ENCODE results near the gene C3orf33.
"Not testable (repeated sequence)": the region's sequence is repeated elsewhere in the genome, so short reads cannot be mapped to it uniquely, and the experiment has no call there.

The C3orf33 gene

DNA sequence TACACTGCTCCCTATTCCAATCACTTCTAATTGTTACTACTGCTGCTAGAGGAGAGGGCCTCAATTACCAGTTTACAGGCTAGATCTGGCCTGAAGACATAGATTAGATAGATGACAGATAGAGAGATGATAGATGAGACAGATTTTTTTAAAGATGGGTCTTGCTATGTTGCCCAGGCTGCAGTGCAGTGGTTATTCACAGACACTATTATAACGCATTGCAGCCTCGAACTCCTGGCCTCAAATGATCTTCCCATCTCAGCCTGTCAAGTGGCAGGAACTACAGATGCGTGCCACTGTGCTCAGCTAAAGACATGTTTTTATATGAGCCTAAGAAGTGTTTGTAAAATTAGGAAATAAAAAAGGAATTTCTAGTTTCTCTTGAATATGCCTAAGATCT lies 41.9 kb upstream of the C3orf33 start:
- H3K4me3 ChIP-seq (ENCODE audit: low read depth, low read length) = no peak overlapping the region
- TF ChIP-seq MYC (IDR thresholded peaks at IDR 0.05; ENCODE audit: low read depth, low read length) (no peak), POLR2A (IDR thresholded peaks at IDR 0.05; ENCODE audit: extremely low read depth, insufficient read length) (no peak)
- TF ChIP-seq, protein P1, sequence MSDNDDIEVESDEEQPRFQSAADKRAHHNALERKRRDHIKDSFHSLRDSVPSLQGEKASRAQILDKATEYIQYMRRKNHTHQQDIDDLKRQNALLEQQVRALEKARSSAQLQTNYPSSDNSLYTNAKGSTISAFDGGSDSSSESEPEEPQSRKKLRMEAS (IDR thresholded peaks at IDR 0.05; ENCODE audit: low read depth, low read length) = no peak
- TF ChIP-seq, protein P2, sequence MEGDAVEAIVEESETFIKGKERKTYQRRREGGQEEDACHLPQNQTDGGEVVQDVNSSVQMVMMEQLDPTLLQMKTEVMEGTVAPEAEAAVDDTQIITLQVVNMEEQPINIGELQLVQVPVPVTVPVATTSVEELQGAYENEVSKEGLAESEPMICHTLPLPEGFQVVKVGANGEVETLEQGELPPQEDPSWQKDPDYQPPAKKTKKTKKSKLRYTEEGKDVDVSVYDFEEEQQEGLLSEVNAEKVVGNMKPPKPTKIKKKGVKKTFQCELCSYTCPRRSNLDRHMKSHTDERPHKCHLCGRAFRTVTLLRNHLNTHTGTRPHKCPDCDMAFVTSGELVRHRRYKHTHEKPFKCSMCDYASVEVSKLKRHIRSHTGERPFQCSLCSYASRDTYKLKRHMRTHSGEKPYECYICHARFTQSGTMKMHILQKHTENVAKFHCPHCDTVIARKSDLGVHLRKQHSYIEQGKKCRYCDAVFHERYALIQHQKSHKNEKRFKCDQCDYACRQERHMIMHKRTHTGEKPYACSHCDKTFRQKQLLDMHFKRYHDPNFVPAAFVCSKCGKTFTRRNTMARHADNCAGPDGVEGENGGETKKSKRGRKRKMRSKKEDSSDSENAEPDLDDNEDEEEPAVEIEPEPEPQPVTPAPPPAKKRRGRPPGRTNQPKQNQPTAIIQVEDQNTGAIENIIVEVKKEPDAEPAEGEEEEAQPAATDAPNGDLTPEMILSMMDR (IDR thresholded peaks at IDR 0.05; ENCODE audit: low read depth, low read length) = no peak
- DNase-seq (ENCODE audit: low read depth) = no peak

- H3K4me3 ChIP-seq (ENCODE audit: low read depth, low read length) = no peak overlapping the region
- TF ChIP-seq POLR2A (IDR thresholded peaks at IDR 0.05; ENCODE audit: extremely low read depth, insufficient read length) (no peak), MYC (IDR thresholded peaks at IDR 0.05; ENCODE audit: low read depth, low read length) (no peak)
- TF ChIP-seq, protein P1 (IDR thresholded peaks at IDR 0.05; ENCODE audit: low read depth, low read length) = no peak
- TF ChIP-seq, protein P2 (IDR thresholded peaks at IDR 0.05; ENCODE audit: low read depth, low read length) = no peak
- no peak for DNase-seq (ENCODE audit: low read depth)
Measured at GRCh38 chr3:155846119-155846518, 40.0 kb upstream of the C3orf33 start.

DNA sequence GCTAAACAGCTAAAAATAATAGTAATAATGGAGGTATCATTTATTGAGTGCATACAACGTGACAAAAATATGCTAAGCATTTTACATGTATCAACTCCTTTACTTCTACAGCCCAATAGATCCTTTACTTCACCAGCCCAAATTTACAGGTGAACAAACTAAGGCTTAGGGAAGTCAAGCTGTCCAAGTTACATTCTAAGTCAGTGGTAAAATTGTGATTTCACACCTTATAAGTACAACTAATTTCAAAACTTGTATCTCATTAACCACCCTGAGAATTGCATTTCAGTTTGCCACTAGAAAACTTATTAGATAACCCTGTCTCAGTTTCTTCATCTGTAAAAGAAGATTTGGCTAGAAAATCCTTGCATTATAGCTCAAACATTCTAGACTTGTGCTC lies 37.5 kb upstream of the C3orf33 start:
- DNase-seq (ENCODE audit: low read depth) = no peak
- no peak overlapping the region for H3K4me3 ChIP-seq (ENCODE audit: low read depth, low read length)
- no peak for TF ChIP-seq POLR2A (IDR thresholded peaks at IDR 0.05; ENCODE audit: extremely low read depth, insufficient read length)
- TF ChIP-seq, protein P2 (IDR thresholded peaks at IDR 0.05; ENCODE audit: low read depth, low read length) = no peak
- TF ChIP-seq, protein P1 (IDR thresholded peaks at IDR 0.05; ENCODE audit: low read depth, low read length) = no peak
- no peak for TF ChIP-seq MYC (IDR thresholded peaks at IDR 0.05; ENCODE audit: low read depth, low read length)

DNA sequence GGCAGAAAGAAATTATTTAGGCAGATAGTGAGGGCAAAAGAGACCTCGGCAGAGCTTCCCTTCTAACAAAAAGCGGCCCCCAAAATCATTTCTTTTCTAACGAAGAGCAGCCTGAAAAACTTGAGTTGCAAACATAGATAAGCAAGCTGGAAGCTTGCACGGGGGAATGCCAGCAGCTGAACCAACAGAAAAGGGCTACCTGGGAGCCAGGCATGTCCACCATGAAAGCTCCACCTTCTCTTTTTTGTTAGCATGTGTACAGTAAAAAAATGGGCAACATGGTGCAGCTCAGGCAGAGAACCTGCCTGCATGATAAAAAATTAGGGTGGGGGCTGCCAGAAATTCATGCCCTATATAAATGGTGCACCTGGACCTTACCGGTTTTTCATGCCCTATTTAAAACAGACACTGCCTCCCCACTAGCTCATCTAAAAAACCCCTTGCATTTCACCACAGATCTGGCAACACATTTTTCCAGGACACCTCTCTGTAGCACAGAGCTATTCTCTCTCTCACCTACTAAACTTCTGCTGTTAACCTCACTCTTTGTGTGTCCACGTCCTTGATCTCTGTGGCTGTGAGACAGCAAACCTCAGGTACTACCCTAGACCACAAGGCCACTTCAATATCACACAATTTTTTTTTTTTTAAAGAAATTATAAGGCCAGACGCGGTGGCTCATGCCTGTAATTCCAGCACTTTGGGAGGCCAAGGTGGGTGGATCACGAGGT lies 29.4 kb upstream of the C3orf33 start:
- no peak overlapping the region for H3K4me3 ChIP-seq (ENCODE audit: low read depth, low read length)
- no peak for DNase-seq (ENCODE audit: low read depth)
- TF ChIP-seq MYC (IDR thresholded peaks at IDR 0.05; ENCODE audit: low read depth, low read length) (no peak), POLR2A (IDR thresholded peaks at IDR 0.05; ENCODE audit: extremely low read depth, insufficient read length) (no peak)
- TF ChIP-seq, protein P1 (IDR thresholded peaks at IDR 0.05; ENCODE audit: low read depth, low read length) = no peak
- TF ChIP-seq, protein P2 (IDR thresholded peaks at IDR 0.05; ENCODE audit: low read depth, low read length) = no peak

GRCh38 chr3:155828490-155829098 lies 22.5 kb upstream of the C3orf33 start:
- not testable (repeated sequence) for H3K4me3 ChIP-seq (ENCODE audit: low read depth, low read length); DNase-seq (ENCODE audit: low read depth)

DNA sequence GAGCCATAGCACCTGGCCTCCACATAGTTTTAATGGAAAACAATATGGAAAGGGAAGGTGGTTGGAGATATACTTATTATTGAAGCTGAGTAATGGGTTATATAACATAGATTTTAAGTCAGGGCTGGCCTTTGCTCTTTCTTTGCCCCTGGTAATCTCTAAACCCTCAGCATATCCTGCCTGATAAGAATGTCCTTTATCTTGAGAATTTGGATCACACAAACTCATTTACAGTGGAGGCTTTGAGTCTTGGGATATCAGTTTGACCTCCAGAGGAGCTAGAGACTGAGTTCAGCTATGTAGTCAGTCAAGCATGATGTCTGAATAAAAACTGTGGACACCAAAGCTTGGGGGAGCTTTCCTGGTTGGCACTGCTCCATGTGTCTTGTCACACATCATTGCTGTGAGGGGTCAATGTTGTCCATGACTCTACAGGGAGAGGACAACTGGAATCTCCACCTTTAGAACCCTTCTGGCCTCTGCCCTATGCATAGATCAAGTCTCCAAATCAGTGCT lies 9.0 kb upstream of the C3orf33 start:
- no peak overlapping the region for H3K4me3 ChIP-seq (ENCODE audit: low read depth, low read length)
- TF ChIP-seq MYC (IDR thresholded peaks at IDR 0.05; ENCODE audit: low read depth, low read length) (no peak), POLR2A (IDR thresholded peaks at IDR 0.05; ENCODE audit: extremely low read depth, insufficient read length) (no peak)
- TF ChIP-seq, protein P1 (IDR thresholded peaks at IDR 0.05; ENCODE audit: low read depth, low read length) = no peak
- TF ChIP-seq, protein P2 (IDR thresholded peaks at IDR 0.05; ENCODE audit: low read depth, low read length) = no peak
- no peak for DNase-seq (ENCODE audit: low read depth)

- not testable (repeated sequence) for H3K4me3 ChIP-seq (ENCODE audit: low read depth, low read length); DNase-seq (ENCODE audit: low read depth)
Measured at GRCh38 chr3:155813224-155813623, 7.1 kb upstream of the C3orf33 start.
